Stomach (tissue), 9 donors: ENCODE measurements around the gene CDC16. TPM values are rescaled to one million over a fixed set of nuclear protein-coding genes. Genes with fewer than 3 reads are reported as not detected.

Experiments used
- DNase-seq, 2 donors: peaks; one replicate each; pipeline versions ENCODE4 v3.0.0 to v3.0.0-alpha.2; 2013 to 2019
- H3K27ac ChIP-seq, 5 donors: fragments of 200-600 bp in 4 of 5; sonication (generic) in 4 of 5; one replicate each; pipeline ENCODE4 v1.5.1; 2013 to 2019; ENCODE audit warnings: mild to moderate bottlenecking in 1 of 5, moderate library complexity in 1 of 5
- H3K27me3 ChIP-seq, 3 donors: fragments of 200-600 bp; sonication (generic); one replicate each; pipeline ENCODE4 v1.5.1; 2017 to 2019; ENCODE audit warnings: mixed run types in 1 of 3
- H3K36me3 ChIP-seq, 4 donors: fragments of 200-600 bp; sonication (generic); 1 replicate in 3 of 4; 2 replicates in 1 of 4; pipeline ENCODE4 v1.5.1; 2016 to 2019
- H3K4me1 ChIP-seq, 4 donors: fragments of 200-600 bp; sonication (generic); one replicate each; pipeline ENCODE4 v1.5.1; 2016 to 2019
- H3K4me3 ChIP-seq, 4 donors: fragments of 200-600 bp; sonication (generic) in 3 of 4; one replicate each; pipeline ENCODE4 v1.5.1; 2016 to 2019; ENCODE audit warnings: mild to moderate bottlenecking in 1 of 4
- H3K9me3 ChIP-seq, 4 donors: fragments of 200-600 bp; sonication (generic); one replicate each; pipeline ENCODE4 v1.5.1; 2016 to 2019
- EP300 ChIP-seq: sonication (generic); formaldehyde crosslinking; IDR thresholded peaks from one replicate; pipeline ENCODE4 v1.6.1; 2017; ENCODE audit warnings: antibody characterized with exemption
- POLR2A ChIP-seq, 4 donors: fragments of 450-650 bp; IDR thresholded peaks; one replicate each; pipeline ENCODE4 v1.6.1; 2016; ENCODE audit warnings: antibody characterized with exemption in 4 of 4, control low read depth in 2 of 4, mild to moderate bottlenecking in 1 of 4, moderate library complexity in 1 of 4
- POLR2AphosphoS5 ChIP-seq, 3 donors: sonication (generic); formaldehyde crosslinking; IDR thresholded peaks; one replicate each; pipeline ENCODE4 v1.6.1; 2016; ENCODE audit warnings: antibody characterized with exemption in 3 of 3
- WGBS, 5 donors: extraction: QIAGEN DNeasy Blood & Tissue Kit in 3 of 5; methylation state at CpG; one replicate each; pipeline versions ENCODE4 v1.1.5 to v1.1.7; 2013 to 2018; 5-methylcytosine and 5-hydroxymethylcytosine counted together
- intact Hi-C: fragments of 100-400 bp; cut with DNase I; formaldehyde crosslinking; loops from one replicate; pipeline ENCODE4 v1.15.1; 2023; ENCODE audit warnings: low total_unique reads
- polyA plus RNA-seq, 3 donors: library from polyadenylated mRNA; stranded (reverse); fragments of 200-250 nt; gene quantifications; one replicate each; pipeline ENCODE4 v1.2.3, GENCODE V29; 2013
- total RNA-seq, 5 donors: library from RNA; depleted of rRNA; stranded (reverse); fragments of >200 nt; gene quantifications; one replicate each; pipeline versions ENCODE4 v1.1.0 to v1.2.3, GENCODE V29; 2014 to 2016
- TF ChIP-seq, protein P1 (sequence below), 7 experiments: fragments of 450-650 bp in 4 of 7; fragments of 200-600 bp in 3 of 7; sonication (generic) in 3 of 7; IDR thresholded peaks; one replicate each; pipeline ENCODE4 v1.5.1; 2016 to 2019; ENCODE audit warnings: antibody characterized with exemption in 7 of 7, control low read depth in 2 of 7, mild to moderate bottlenecking in 1 of 7
- donor health status: healthy with polysubstance abuse.
- donor health status: Bipolar disorder and iron deficiency.
- donor health status: healthy.

CDC16 gene
- total and polyA plus RNA-seq, 8 donors = 49.3 to 98.5 (median 67.0) TPM

DNA sequence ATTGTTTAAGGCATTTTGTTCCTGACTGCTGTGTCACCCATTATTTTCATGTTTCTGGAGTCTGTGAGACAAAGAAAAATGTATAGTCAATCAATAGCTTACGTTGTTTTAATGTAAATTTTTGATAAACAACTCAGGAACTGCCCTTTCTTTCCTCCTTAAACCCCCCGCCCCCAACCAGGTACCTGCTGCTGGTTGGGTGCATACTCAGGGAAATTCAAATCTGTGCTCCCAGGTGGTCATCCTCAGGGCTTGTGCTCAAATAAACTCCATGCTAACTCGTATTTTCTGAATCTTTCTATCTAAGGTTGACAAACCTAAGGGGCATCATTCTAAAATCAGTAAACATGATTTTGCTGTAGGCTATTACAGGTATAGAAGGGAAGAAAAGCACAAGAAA is 4.1 kb upstream of the CDC16 start:
- peaks cover 0 to 27% (median 17%) of the 10 kb centered on the region in 4 donors for H3K4me1 ChIP-seq
- peaks cover 0 to 39% (median 29%) of the 10 kb centered on the region in 3 donors for H3K27me3 ChIP-seq
- intact Hi-C loops = no loop called here
- WGBS, 5 donors = 26 to 44% (median 42%) methylated on average over 3 of the region's 3 CpGs
- TF ChIP-seq, protein P1, sequence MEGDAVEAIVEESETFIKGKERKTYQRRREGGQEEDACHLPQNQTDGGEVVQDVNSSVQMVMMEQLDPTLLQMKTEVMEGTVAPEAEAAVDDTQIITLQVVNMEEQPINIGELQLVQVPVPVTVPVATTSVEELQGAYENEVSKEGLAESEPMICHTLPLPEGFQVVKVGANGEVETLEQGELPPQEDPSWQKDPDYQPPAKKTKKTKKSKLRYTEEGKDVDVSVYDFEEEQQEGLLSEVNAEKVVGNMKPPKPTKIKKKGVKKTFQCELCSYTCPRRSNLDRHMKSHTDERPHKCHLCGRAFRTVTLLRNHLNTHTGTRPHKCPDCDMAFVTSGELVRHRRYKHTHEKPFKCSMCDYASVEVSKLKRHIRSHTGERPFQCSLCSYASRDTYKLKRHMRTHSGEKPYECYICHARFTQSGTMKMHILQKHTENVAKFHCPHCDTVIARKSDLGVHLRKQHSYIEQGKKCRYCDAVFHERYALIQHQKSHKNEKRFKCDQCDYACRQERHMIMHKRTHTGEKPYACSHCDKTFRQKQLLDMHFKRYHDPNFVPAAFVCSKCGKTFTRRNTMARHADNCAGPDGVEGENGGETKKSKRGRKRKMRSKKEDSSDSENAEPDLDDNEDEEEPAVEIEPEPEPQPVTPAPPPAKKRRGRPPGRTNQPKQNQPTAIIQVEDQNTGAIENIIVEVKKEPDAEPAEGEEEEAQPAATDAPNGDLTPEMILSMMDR (IDR thresholded peaks at IDR 0.05) = no peak
- TF ChIP-seq POLR2AphosphoS5 (IDR thresholded peaks at IDR 0.05) (no peak), POLR2A (IDR thresholded peaks at IDR 0.05) (no peak), EP300 (no peak)
- no peaks in the 10 kb centered on the region for H3K36me3 ChIP-seq
- no peak overlapping the region for H3K4me3 ChIP-seq
- no peak overlapping the region for H3K27ac ChIP-seq
- DNase-seq = no peak
- H3K9me3 ChIP-seq = no peaks in the 10 kb centered on the region

DNA sequence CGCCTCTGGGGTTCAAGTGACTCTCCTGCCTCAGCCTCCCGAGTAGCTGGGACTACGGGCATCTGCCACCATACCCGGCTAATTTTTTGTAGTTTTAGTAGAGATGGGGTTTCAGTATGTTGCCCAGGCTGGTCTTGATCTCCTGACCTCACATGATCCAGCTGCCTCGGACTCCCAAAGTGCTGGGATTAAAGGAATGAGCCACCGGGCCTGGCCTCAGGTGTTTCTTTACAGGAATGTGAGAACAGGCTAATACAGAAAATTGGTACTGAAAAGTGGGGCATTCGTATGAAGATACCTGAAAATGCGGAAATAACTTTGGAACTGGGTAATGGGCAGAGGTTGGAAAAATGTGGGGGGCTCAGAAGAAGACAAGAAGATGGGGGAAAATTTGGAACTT is 2.8 kb upstream of the CDC16 start:
- Histone ChIP-seq H3K36me3 (peaks cover 3 to 4% (median 4%) of the 10 kb centered on the region in 4 donors), H3K4me1 (peaks cover 0 to 26% (median 24%) of the 10 kb centered on the region in 4 donors), H3K9me3 (no peaks in the 10 kb centered on the region), H3K27ac (no peak overlapping the region), H3K27me3 (peaks cover 0 to 38% (median 29%) of the 10 kb centered on the region in 3 donors), H3K4me3 (no peak overlapping the region)
- 75 to 87% (median 84%) methylated on average over 8 of the region's 8 CpGs for WGBS, 5 donors
- intact Hi-C loops = no loop called here
- DNase-seq = no peak
- TF ChIP-seq POLR2AphosphoS5 (IDR thresholded peaks at IDR 0.05) (no peak), POLR2A (IDR thresholded peaks at IDR 0.05) (no peak), EP300 (no peak)
- TF ChIP-seq, protein P1 (IDR thresholded peaks at IDR 0.05) = no peak

DNA sequence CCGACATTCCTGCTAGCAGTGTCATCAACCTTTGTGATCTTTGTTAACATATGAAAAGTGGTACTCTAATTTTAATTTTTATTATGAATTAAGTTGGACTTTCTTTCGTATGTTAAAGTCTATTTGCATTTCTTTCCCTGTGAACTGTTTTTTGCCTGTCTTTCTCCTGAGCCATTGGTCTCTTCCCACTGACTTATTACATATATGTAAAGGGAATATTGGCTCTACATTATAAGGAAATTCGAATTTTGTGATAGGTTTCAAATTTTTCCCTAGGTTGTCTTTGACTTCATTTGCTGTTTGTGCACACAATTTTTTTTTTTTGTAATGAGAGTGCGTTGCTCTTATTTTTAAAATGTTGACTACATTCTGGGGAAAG is 442 bp upstream of the CDC16 start:
- peaks cover 27 to 28% (median 27%) of the 10 kb centered on the region in 4 donors for H3K36me3 ChIP-seq
- 46 to 73% (median 65%) methylated on average over 4 of the region's 4 CpGs for WGBS, 5 donors
- H3K27ac ChIP-seq = peak overlapping the region; percentile 87 to 98 (median 89)
- DNase-seq = no peak
- H3K27me3 ChIP-seq = peaks cover 0 to 21% (median 17%) of the 10 kb centered on the region in 3 donors
- intact Hi-C loops = no loop called here
- peaks cover 0 to 32% (median 22%) of the 10 kb centered on the region in 4 donors for H3K4me1 ChIP-seq
- TF ChIP-seq EP300 (no peak), POLR2AphosphoS5 (IDR thresholded peaks at IDR 0.05) (no peak), POLR2A (IDR thresholded peaks at IDR 0.05) (no peak)
- TF ChIP-seq, protein P1 (IDR thresholded peaks at IDR 0.05) = no peak
- H3K4me3 ChIP-seq = peak overlapping the region; percentile 72 to 94 (median 88)
- no peaks in the 10 kb centered on the region for H3K9me3 ChIP-seq

DNA sequence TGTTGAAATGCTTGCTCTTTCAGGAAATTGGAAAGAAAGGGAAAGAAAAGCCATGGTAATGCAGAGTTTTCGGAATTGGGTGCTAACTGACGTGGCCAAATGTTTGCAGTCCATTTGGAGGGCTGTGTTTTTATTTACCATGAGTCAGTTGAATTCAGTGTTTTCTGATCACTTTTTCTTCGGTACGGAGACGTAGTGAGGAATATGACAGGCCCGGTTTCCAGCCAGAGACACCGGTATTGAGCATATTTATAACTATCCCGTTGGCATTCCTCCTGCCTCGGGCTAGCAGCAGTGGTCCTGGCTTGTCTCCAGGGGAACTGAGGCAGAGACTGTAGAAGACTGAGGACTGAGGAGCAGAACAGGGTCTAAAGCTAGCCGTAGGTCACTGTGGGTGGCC is 1.0 kb downstream of the CDC16 start:
- TF ChIP-seq, protein P1 (IDR thresholded peaks at IDR 0.05) = no peak
- TF ChIP-seq EP300 = no peak
- TF ChIP-seq POLR2AphosphoS5 (IDR thresholded peaks at IDR 0.05) = no peak
- peaks cover 0 to 8% (median 3%) of the 10 kb centered on the region in 3 donors for H3K27me3 ChIP-seq
- H3K36me3 ChIP-seq = peaks cover 33 to 42% (median 41%) of the 10 kb centered on the region in 4 donors
- intact Hi-C loops = no loop called here
- peak overlapping the region in 4 of 5 donors; percentile 87 to 91 (median 89) for H3K27ac ChIP-seq
- no peaks in the 10 kb centered on the region for H3K9me3 ChIP-seq
- no peak for DNase-seq
- 9 to 13% (median 13%) methylated on average over 10 of the region's 10 CpGs for WGBS, 5 donors
- peak overlapping the region; percentile 72 to 94 (median 88) for H3K4me3 ChIP-seq
- peaks cover 0 to 42% (median 22%) of the 10 kb centered on the region in 4 donors for H3K4me1 ChIP-seq
